Astrocyte of the spinal cord (primary cell): Measurements from ENCODE around the gene TSHZ3.

Experiments
- DNase-seq: peaks from one replicate; pipeline ENCODE4 v3.0.0; 2011; ENCODE audit warnings: low read depth, low spot score
- H3K4me3 ChIP-seq: 2 replicates; pipeline ENCODE4 v1.5.1; 2011; ENCODE audit warnings: low read depth, mild to moderate bottlenecking, low read length, moderate library complexity
- CTCF ChIP-seq: IDR thresholded peaks from 2 replicates; pipeline ENCODE4 v1.5.1; 2012; ENCODE audit warnings: low read depth, mild to moderate bottlenecking, low read length, inconsistent platforms
- in situ Hi-C: cut with HindIII; loops from 2 replicates; pipeline ENCODE4 v1.10.0; 2017; ENCODE audit warnings: low sequenced_read_pairs

TSHZ3 gene

GRCh38 chr19:31232871-31233270, 116.4 kb downstream of the TSHZ3 start:
- no peak overlapping the region for H3K4me3 ChIP-seq
- TF ChIP-seq CTCF: no peak
- DNase-seq: peak; percentile 94
- in situ Hi-C loops: no loop called here

DNA sequence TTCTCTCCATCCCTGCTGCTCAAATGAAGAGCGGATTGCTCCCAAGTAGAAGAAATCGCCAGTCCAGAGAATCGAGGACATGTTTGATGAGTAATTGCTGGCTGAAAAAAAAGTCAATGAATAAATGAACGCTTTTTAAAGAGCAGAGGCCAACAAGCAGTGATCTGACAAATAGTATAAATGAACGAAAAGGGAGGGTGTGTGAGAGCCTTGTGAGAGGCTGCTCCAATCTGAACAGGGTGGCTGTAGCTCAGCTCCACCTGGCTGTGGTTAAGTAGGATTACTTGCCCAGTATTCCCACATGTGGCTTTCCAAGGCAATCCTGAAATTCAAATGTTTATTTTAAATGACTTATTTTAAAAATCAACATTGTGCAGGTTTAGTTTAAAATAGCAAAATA, 117.1 kb downstream of the TSHZ3 start:
- peak; percentile 53 for DNase-seq
- in situ Hi-C loops: no loop called here

DNA sequence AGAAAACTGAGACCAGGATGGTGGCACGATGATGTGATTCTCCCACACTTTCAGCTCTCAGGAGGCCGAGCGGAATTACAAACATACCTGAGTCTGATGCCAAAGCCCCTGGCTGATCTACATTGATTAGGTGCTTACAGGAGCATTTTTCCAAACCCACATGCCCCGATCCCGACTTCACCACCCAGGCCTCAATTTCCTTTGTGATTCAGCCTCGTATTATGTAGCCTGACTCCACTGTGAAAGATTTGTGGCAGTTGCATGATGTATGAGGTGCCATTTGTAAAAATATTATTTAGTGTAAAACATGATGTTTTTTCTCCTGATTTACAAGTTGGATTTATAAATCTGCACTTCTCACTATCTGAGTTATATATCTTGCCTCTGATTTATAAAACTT, 118.0 kb downstream of the TSHZ3 start:
- peak; percentile 30 for DNase-seq
- no peak overlapping the region for H3K4me3 ChIP-seq
- in situ Hi-C loops: no loop called here
- no peak for TF ChIP-seq CTCF

More for the DNA sequence above, 117.1 kb downstream of the TSHZ3 start:
- H3K4me3 ChIP-seq: no peak overlapping the region
- TF ChIP-seq CTCF: no peak

DNA sequence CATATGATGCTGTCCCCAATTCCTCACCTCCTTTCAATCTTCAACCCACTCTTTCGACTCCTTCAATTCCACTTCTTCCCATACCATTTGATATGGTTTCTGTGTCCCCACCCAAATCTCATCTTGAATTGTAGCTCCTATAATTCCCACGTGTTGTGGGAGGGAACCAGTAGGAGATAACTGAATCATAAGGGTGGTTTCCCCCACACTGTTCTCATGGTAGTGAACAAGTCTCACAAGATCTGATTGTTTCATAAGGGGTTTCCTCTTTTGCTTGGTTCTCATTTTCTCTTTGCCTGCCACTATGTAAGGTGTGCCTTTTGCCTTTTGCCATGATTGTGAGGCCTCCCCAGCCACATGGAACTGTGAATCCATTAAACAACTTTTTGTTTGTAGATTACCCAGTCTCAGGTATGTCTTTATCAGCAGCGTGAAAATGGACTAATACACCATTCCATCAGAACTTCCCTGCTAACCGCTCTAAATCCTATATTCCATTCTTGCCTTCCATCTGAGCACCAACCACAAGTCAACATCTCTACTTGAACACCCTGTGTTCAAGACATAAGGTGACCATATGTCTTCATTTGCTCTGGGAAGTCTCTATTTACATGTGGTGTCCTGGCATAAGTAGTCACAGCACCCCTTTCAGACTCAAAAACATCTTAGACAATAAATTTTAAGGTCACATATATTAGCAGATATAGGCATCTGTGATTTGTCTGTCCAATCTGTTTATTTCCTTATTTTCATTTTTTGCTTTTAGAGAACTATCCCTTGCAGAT, 122.9 kb downstream of the TSHZ3 start:
- H3K4me3 ChIP-seq: no peak overlapping the region
- in situ Hi-C loops: no loop called here
- DNase-seq: no peak
- no peak for TF ChIP-seq CTCF
